Parathyroid adenoma (tissue), 2 donors: ENCODE data around the gene PDE7B.

Experiments used
- H2AFZ ChIP-seq: fragments of 300-600 bp; sonication (generic); one replicate; pipeline ENCODE4 v1.7.0; 2017; ENCODE audit warnings: antibody characterized with exemption, mild to moderate bottlenecking
- H3K27ac ChIP-seq: fragments of 300-600 bp; sonication (generic); one replicate; pipeline ENCODE4 v1.7.0; 2017
- H3K27me3 ChIP-seq: fragments of 300-600 bp; sonication (generic); one replicate; pipeline ENCODE4 v1.7.0; 2017; ENCODE audit warnings: low read length; ENCODE audit not compliant: control insufficient read depth, insufficient read depth
- H3K36me3 ChIP-seq: fragments of 300-600 bp; sonication (generic); one replicate; pipeline ENCODE4 v1.7.0; 2017; ENCODE audit warnings: low read length; ENCODE audit not compliant: control insufficient read depth, insufficient read depth
- H3K4me1 ChIP-seq: fragments of 300-600 bp; sonication (generic); one replicate; pipeline ENCODE4 v1.7.0; 2017; ENCODE audit warnings: control low read depth
- H3K4me2 ChIP-seq: fragments of 300-600 bp; sonication (generic); one replicate; pipeline ENCODE4 v1.7.0; 2017; ENCODE audit warnings: low read length
- H3K4me3 ChIP-seq: fragments of 300-600 bp; sonication (generic); one replicate; pipeline ENCODE4 v1.7.0; 2017; ENCODE audit warnings: low read depth, low read length
- H3K79me2 ChIP-seq: fragments of 300-600 bp; sonication (generic); one replicate; pipeline ENCODE4 v1.7.0; 2017; ENCODE audit warnings: control low read depth
- H3K9ac ChIP-seq: fragments of 300-600 bp; sonication (generic); one replicate; pipeline ENCODE4 v1.7.0; 2017; ENCODE audit warnings: mild to moderate bottlenecking
- H3K9me3 ChIP-seq: fragments of 300-600 bp; sonication (generic); one replicate; pipeline ENCODE4 v1.7.0; 2017; ENCODE audit warnings: low read length; ENCODE audit not compliant: control insufficient read depth
- CTCF ChIP-seq: fragments of 300-600 bp; sonication (generic); IDR thresholded peaks from one replicate; pipeline ENCODE4 v1.7.0; 2017; ENCODE audit warnings: antibody characterized with exemption, mild to moderate bottlenecking
- donor health status: primary hyperparathyroidism.

The PDE7B gene

GRCh38 chr6:135830452-135830881, 21.0 kb upstream of the PDE7B start:
- Histone ChIP-seq H3K36me3 (no peaks in the 10 kb centered on the region), H3K4me3 (no peak overlapping the region), H3K9me3 (no peaks in the 10 kb centered on the region), H3K4me1 (no peaks in the 10 kb centered on the region), H3K4me2 (no peak overlapping the region), H3K79me2 (no peaks in the 10 kb centered on the region), H3K27me3 (no peaks in the 10 kb centered on the region), H2AFZ (no peak overlapping the region), H3K27ac (no peak overlapping the region), H3K9ac (no peak overlapping the region)
- TF ChIP-seq CTCF, result no peak

GRCh38 chr6:135831016-135831415, 20.5 kb upstream of the PDE7B start:
- TF ChIP-seq CTCF, result no peak
- Histone ChIP-seq H3K79me2 (no peaks in the 10 kb centered on the region), H3K27ac (no peak overlapping the region), H3K4me1 (no peaks in the 10 kb centered on the region), H3K36me3 (no peaks in the 10 kb centered on the region), H3K4me3 (no peak overlapping the region), H3K27me3 (no peaks in the 10 kb centered on the region), H3K9ac (no peak overlapping the region), H3K4me2 (no peak overlapping the region), H2AFZ (no peak overlapping the region), H3K9me3 (no peaks in the 10 kb centered on the region)

GRCh38 chr6:135832166-135832565, 19.3 kb upstream of the PDE7B start:
- H2AFZ ChIP-seq, result no peak overlapping the region
- H3K4me1 ChIP-seq, result no peaks in the 10 kb centered on the region
- no peak overlapping the region for H3K4me2 ChIP-seq
- H3K9ac ChIP-seq, result no peak overlapping the region
- H3K4me3 ChIP-seq, result no peak overlapping the region
- H3K27me3 ChIP-seq, result no peaks in the 10 kb centered on the region
- H3K27ac ChIP-seq, result no peak overlapping the region
- no peaks in the 10 kb centered on the region for H3K79me2 ChIP-seq
- H3K9me3 ChIP-seq, result no peaks in the 10 kb centered on the region
- H3K36me3 ChIP-seq, result no peaks in the 10 kb centered on the region
- TF ChIP-seq CTCF, result no peak

- no peak overlapping the region for H2AFZ ChIP-seq
- no peaks in the 10 kb centered on the region for H3K36me3 ChIP-seq
- no peak overlapping the region for H3K4me2 ChIP-seq
- no peaks in the 10 kb centered on the region for H3K4me1 ChIP-seq
- no peak overlapping the region for H3K9ac ChIP-seq
- no peak overlapping the region for H3K27ac ChIP-seq
- no peaks in the 10 kb centered on the region for H3K27me3 ChIP-seq
- H3K9me3 ChIP-seq, result no peaks in the 10 kb centered on the region
- no peak for TF ChIP-seq CTCF
- no peak overlapping the region for H3K4me3 ChIP-seq
- H3K79me2 ChIP-seq, result no peaks in the 10 kb centered on the region
Observed at GRCh38 chr6:135833771-135834170, 17.7 kb upstream of the PDE7B start.

- H3K4me2 ChIP-seq, result no peak overlapping the region
- no peaks in the 10 kb centered on the region for H3K4me1 ChIP-seq
- no peaks in the 10 kb centered on the region for H3K9me3 ChIP-seq
- H3K9ac ChIP-seq, result no peak overlapping the region
- H2AFZ ChIP-seq, result no peak overlapping the region
- H3K79me2 ChIP-seq, result no peaks in the 10 kb centered on the region
- no peaks in the 10 kb centered on the region for H3K27me3 ChIP-seq
- no peaks in the 10 kb centered on the region for H3K36me3 ChIP-seq
- H3K4me3 ChIP-seq, result no peak overlapping the region
- no peak for TF ChIP-seq CTCF
- no peak overlapping the region for H3K27ac ChIP-seq
Observed at GRCh38 chr6:135837735-135838449, 13.6 kb upstream of the PDE7B start.
